ENCODE measurements around the gene BIRC2. TPM values are rescaled to one million over a fixed set of nuclear protein-coding genes. Genes with fewer than 3 reads are reported as not detected.

BIRC2 gene

DNA sequence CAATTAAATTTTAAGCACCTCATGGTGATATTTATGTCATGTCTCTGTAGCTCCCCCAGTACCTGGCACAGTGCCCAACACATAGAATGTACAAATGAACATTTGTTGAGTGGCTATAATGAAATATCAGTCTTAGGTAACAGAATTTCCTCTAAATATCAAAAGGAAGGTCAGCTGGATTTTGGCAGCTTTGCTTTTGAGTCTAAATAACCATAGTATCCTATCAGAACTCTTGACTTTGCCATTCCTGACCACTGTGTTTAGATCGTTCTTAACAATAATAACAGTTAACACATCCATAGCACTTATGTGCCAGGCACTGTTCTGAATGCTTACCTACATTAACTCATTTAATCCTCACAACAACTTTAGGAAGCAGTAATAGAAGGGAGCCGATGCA is 79.0 kb downstream of the BIRC2 start:
- Histone ChIP-seq H2BK5ac (ENCODE audit: low read depth, low read length, poor library complexity, severe bottlenecking) (no peak overlapping the region), H3K79me1 (replicated peaks; ENCODE audit: low read length, poor library complexity, severe bottlenecking) (peaks cover 13% of the 10 kb centered on the region), H2BK12ac (ENCODE audit: low read length in 2 of 2) (no peak overlapping the region), H2AFZ (ENCODE audit: low read depth, low read length) (no peak overlapping the region), H3K4me1 (ENCODE audit: control insufficient read depth, insufficient read depth, low read depth, low read length) (peaks cover 4% of the 10 kb centered on the region), H2BK15ac (ENCODE audit: low read depth, poor library complexity, severe bottlenecking) (no peak overlapping the region), H3K27me3 (ENCODE audit: control insufficient read depth in 1 of 2, insufficient read depth in 1 of 2, low read length in 2 of 2) (no peaks in the 10 kb centered on the region), H3K18ac (ENCODE audit: low read depth in 1 of 2, low read length in 2 of 2) (no peak overlapping the region), H3K9ac (ENCODE audit: low read length) (no peak overlapping the region), H3K9me3 (ENCODE audit: control insufficient read depth, low read length) (no peaks in the 10 kb centered on the region), H3K27ac (ENCODE audit: low read length, poor library complexity, severe bottlenecking) (no peak overlapping the region), H2BK120ac (ENCODE audit: low read depth, low read length) (no peak overlapping the region), H3K36me3 (ENCODE audit: control insufficient read depth in 1 of 2, insufficient read depth in 2 of 2, low read depth in 1 of 2, low read length in 2 of 2) (peaks cover 0 to 2% of the 10 kb centered on the region in 2 experiments), H4K91ac (ENCODE audit: low read length) (no peak overlapping the region), H3K4me2 (ENCODE audit: low read length, poor library complexity, severe bottlenecking) (no peak overlapping the region), H4K8ac (ENCODE audit: low read length) (no peak overlapping the region), H3K23ac (ENCODE audit: low read length in 2 of 2) (no peak overlapping the region), H3K4me3 (ENCODE audit: insufficient read depth in 1 of 2, low read depth in 1 of 2, low read length in 2 of 2) (no peak overlapping the region), H3K14ac (ENCODE audit: low read length in 2 of 2) (no peak overlapping the region), H2AK5ac (ENCODE audit: low read length, severe bottlenecking) (no peak overlapping the region), H3K4ac (ENCODE audit: low read depth in 1 of 2, low read length in 2 of 2) (no peak overlapping the region)
- 67% methylated on average over 1 of the region's 2 CpGs for whole genome bisulfite sequencing
- no peak for DNase-seq

DNA sequence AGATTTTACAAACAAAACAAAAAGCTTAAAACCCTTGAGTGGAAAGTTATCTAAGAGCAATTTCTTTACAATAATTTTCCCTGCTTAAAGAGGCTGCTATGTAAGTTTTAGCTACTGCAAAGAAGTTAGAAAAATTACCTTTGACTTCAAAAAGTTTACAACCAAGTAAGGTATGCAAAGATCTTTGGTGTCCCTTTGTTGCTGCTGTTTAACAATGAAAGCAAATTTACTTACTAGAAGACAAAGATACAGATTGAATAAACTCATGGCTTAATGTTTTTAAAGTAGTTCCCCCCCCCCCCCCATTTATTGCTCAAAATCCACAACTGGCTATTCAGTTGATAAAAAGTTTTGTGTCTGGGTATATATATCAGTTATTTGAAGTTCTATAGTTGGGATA is 79.6 kb downstream of the BIRC2 start:
- Histone ChIP-seq H3K79me1 (replicated peaks; ENCODE audit: low read length, poor library complexity, severe bottlenecking) (peaks cover 14% of the 10 kb centered on the region), H2BK12ac (ENCODE audit: low read length in 2 of 2) (no peak overlapping the region), H2BK15ac (ENCODE audit: low read depth, poor library complexity, severe bottlenecking) (no peak overlapping the region), H3K36me3 (ENCODE audit: control insufficient read depth in 1 of 2, insufficient read depth in 2 of 2, low read depth in 1 of 2, low read length in 2 of 2) (peaks cover 0 to 2% of the 10 kb centered on the region in 2 experiments), H3K9me3 (ENCODE audit: control insufficient read depth, low read length) (no peaks in the 10 kb centered on the region), H3K23ac (ENCODE audit: low read length in 2 of 2) (no peak overlapping the region), H3K4me3 (ENCODE audit: insufficient read depth in 1 of 2, low read depth in 1 of 2, low read length in 2 of 2) (no peak overlapping the region), H3K27me3 (ENCODE audit: control insufficient read depth in 1 of 2, insufficient read depth in 1 of 2, low read length in 2 of 2) (no peaks in the 10 kb centered on the region), H2AFZ (ENCODE audit: low read depth, low read length) (no peak overlapping the region), H3K14ac (ENCODE audit: low read length in 2 of 2) (no peak overlapping the region), H3K4me1 (ENCODE audit: control insufficient read depth, insufficient read depth, low read depth, low read length) (peaks cover 4% of the 10 kb centered on the region), H2BK5ac (ENCODE audit: low read depth, low read length, poor library complexity, severe bottlenecking) (no peak overlapping the region), H3K9ac (ENCODE audit: low read length) (no peak overlapping the region), H3K4me2 (ENCODE audit: low read length, poor library complexity, severe bottlenecking) (no peak overlapping the region), H4K8ac (ENCODE audit: low read length) (no peak overlapping the region), H3K18ac (ENCODE audit: low read depth in 1 of 2, low read length in 2 of 2) (no peak overlapping the region), H4K91ac (ENCODE audit: low read length) (no peak overlapping the region), H3K27ac (ENCODE audit: low read length, poor library complexity, severe bottlenecking) (no peak overlapping the region), H2BK120ac (ENCODE audit: low read depth, low read length) (no peak overlapping the region), H3K4ac (ENCODE audit: low read depth in 1 of 2, low read length in 2 of 2) (no peak overlapping the region), H2AK5ac (ENCODE audit: low read length, severe bottlenecking) (no peak overlapping the region)
- DNase-seq = no peak

DNA sequence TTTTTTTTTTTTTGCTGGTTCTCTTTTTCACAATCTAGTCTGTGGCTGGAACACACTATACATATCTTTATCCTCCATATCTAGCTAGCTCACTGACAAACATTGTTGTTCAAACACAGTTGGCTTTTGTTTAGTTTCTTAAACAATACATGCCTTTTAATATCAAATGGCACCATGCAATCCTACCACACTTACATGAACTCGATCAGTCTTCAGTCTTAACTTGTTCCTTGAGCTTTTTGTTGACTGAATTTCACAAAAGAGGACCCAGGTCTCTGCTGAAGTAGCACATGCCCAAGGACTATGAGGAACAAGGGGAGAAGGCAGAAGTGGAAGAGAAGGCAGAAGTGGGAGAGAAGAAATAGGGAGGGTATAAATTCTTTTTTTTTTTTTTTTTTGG is 80.1 kb downstream of the BIRC2 start:
- H2BK12ac ChIP-seq (ENCODE audit: low read length in 2 of 2) = no peak overlapping the region
- WGBS = 78% methylated on average over 1 of the region's 1 CpG
- no peak overlapping the region for H2AK5ac ChIP-seq (ENCODE audit: low read length, severe bottlenecking)
- H3K18ac ChIP-seq (ENCODE audit: low read depth in 1 of 2, low read length in 2 of 2) = no peak overlapping the region
- H2BK5ac ChIP-seq (ENCODE audit: low read depth, low read length, poor library complexity, severe bottlenecking) = no peak overlapping the region
- DNase-seq = no peak
- H2BK15ac ChIP-seq (ENCODE audit: low read depth, poor library complexity, severe bottlenecking) = no peak overlapping the region
- H3K36me3 ChIP-seq (ENCODE audit: control insufficient read depth in 1 of 2, insufficient read depth in 2 of 2, low read depth in 1 of 2, low read length in 2 of 2) = peaks cover 0 to 2% of the 10 kb centered on the region in 2 experiments
- no peak overlapping the region for H3K9ac ChIP-seq (ENCODE audit: low read length)
- H3K4me1 ChIP-seq (ENCODE audit: control insufficient read depth, insufficient read depth, low read depth, low read length) = peaks cover 4% of the 10 kb centered on the region
- peaks cover 18% of the 10 kb centered on the region for H3K79me1 ChIP-seq (replicated peaks; ENCODE audit: low read length, poor library complexity, severe bottlenecking)
- H3K4ac ChIP-seq (ENCODE audit: low read depth in 1 of 2, low read length in 2 of 2) = no peak overlapping the region
- H3K14ac ChIP-seq (ENCODE audit: low read length in 2 of 2) = no peak overlapping the region
- no peak overlapping the region for H3K23ac ChIP-seq (ENCODE audit: low read length in 2 of 2)
- no peak overlapping the region for H2BK120ac ChIP-seq (ENCODE audit: low read depth, low read length)
- no peaks in the 10 kb centered on the region for H3K27me3 ChIP-seq (ENCODE audit: control insufficient read depth in 1 of 2, insufficient read depth in 1 of 2, low read length in 2 of 2)
- H3K9me3 ChIP-seq (ENCODE audit: control insufficient read depth, low read length) = no peaks in the 10 kb centered on the region
- H3K27ac ChIP-seq (ENCODE audit: low read length, poor library complexity, severe bottlenecking) = no peak overlapping the region
- no peak overlapping the region for H3K4me2 ChIP-seq (ENCODE audit: low read length, poor library complexity, severe bottlenecking)
- no peak overlapping the region for H3K4me3 ChIP-seq (ENCODE audit: insufficient read depth in 1 of 2, low read depth in 1 of 2, low read length in 2 of 2)
- no peak overlapping the region for H4K8ac ChIP-seq (ENCODE audit: low read length)
- H2AFZ ChIP-seq (ENCODE audit: low read depth, low read length) = no peak overlapping the region
- no peak overlapping the region for H4K91ac ChIP-seq (ENCODE audit: low read length)

Small RNA genes lying within 50 kb of the gene (small RNA-seq; reads per million reads assigned to genes)
- not detected for gene AP000942.3 (ENCODE audit: low read depth)
- not detected for gene AP000942.4 (ENCODE audit: low read depth)
- not detected for gene RNU6-952P (ENCODE audit: low read depth)

Measured in mesenchymal stem cell (in vitro differentiated cells and primary cell).